GM12873 (cell line): ENCODE data around the gene BICD1.

ENCODE experiments used
- CTCF ChIP-seq: IDR thresholded peaks from 2 replicates; pipeline ENCODE4 v1.5.1; 2012; ENCODE audit warnings: low read depth, mild to moderate bottlenecking, moderate library complexity, low read length, control low read depth; ENCODE audit not compliant: insufficient read depth; ENCODE audit errors: missing control alignments

BICD1 gene

GRCh38 chr12:32196250-32197198, 89.9 kb downstream of the BICD1 start:
- no peak for TF ChIP-seq CTCF

- TF ChIP-seq CTCF = no peak
These were observed 90.8 kb downstream of the BICD1 start for GRCh38 chr12:32197421-32197820.

GRCh38 chr12:32198555-32198954, 91.9 kb downstream of the BICD1 start:
- no peak for TF ChIP-seq CTCF

DNA sequence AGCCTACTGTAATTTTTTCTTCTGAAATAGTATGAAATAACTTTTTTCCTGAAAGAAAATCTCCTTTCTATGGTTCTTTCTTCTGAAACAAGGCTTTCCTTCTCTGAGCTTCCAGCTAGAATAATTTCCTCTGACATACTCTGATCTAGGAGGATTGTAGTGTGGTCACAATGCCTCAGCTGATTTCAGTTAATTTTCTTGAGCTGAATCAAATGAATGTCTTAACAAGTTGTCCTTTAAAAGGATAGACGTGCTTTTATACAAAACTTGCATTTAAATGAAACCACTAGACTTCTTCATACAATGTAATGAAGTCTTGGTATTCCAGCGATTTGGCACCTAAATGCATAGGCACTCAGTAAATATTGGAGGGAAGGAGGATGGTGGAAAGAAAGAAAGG, 94.4 kb downstream of the BICD1 start:
- TF ChIP-seq CTCF = no peak

GRCh38 chr12:32201976-32202375, 95.3 kb downstream of the BICD1 start:
- TF ChIP-seq CTCF = no peak

- TF ChIP-seq CTCF = no peak
These were observed 99.1 kb downstream of the BICD1 start for GRCh38 chr12:32205731-32206130.

DNA sequence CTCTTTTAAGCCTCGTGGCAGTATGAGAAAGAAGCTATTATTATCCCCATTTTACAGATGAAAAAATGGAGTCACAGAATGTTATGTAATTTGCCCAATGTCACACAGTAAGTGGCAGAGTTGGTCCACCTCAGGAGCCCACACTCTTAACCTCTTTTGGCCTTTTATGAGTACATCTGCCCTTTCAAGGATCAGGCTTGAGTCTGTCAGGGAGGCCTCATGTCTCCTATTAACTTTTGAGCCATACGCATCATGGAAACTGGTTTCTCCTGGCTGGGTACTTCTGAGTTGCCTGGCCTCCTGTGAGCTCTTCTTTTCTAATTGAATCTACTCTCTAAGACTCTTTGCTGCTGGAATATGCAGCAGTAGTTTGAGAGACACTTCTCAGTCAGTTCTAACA, 101.7 kb downstream of the BICD1 start:
- TF ChIP-seq CTCF = no peak
